ENCODE data around the gene ARMC12.

The ARMC12 gene

DNA sequence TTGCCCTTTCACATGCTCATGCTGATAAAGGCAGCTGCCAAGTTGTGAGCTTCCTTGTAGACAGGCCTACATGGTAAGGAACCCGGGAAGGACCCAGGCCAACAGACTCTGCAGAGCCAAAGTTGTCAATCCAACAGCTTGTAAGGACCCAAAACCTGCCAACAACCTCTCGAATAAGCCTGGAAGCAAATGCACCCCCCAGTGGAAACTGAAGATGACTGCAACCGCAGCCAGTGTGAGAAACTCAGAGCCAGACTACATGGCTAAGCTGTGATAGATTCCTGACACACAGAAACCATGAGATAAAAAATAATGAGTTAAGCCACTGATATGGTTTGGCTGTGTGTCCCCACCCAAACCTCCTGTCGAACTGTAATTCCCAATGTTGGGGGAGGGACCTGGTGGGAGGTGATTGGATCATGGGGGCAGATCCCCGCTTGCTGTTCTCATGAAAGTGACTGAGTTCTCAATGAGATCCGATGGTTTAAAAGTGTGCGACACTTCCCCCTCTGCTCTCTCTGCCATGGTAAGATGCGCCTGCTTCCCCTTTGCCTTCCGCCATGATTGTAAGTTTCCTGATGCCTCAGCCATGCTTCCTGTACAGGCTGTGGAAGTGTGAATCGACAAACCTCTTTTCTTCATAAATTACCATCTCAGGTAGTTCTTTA, 20.8 kb downstream of the ARMC12 start:
- Mint-ChIP-seq H3K4me3 (no peak overlapping the region), H3K27me3 (peaks cover 22% of the 10 kb centered on the region), H3K27ac (no peak overlapping the region), H3K36me3 (ENCODE audit: low read depth) (no peaks in the 10 kb centered on the region), H3K9me3 (no peaks in the 10 kb centered on the region), H3K4me1 (ENCODE audit: low read depth) (peaks cover 7% of the 10 kb centered on the region)
- intact Hi-C loops (cut with micrococcal nuclease): no loop called here

DNA sequence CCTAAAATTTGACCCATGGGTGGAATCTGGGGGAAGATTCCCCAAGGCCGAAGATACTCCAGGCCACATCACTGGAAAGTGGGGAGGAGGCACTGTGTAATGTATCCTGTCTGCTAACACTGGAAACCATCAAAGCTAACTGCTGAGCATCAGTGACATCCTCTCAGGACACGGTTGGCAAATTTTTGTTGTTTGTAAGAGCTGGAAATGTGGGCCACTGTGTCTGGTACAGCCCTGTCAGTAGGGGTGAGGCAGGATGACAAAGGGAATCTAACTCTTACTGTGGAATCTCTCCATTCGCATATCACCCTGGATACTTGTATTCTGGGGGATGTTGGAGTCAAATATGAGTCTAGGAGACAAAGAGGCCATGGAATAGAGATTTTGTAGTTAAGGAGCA, 22.6 kb downstream of the ARMC12 start:
- no peaks in the 10 kb centered on the region for H3K9me3 Mint-ChIP-seq
- H3K27ac Mint-ChIP-seq: no peak overlapping the region
- H3K36me3 Mint-ChIP-seq (ENCODE audit: low read depth): no peaks in the 10 kb centered on the region
- H3K4me3 Mint-ChIP-seq: no peak overlapping the region
- H3K27me3 Mint-ChIP-seq: peaks cover 40% of the 10 kb centered on the region
- peaks cover 15% of the 10 kb centered on the region for H3K4me1 Mint-ChIP-seq (ENCODE audit: low read depth)
- intact Hi-C loops (cut with micrococcal nuclease): no loop called here

DNA sequence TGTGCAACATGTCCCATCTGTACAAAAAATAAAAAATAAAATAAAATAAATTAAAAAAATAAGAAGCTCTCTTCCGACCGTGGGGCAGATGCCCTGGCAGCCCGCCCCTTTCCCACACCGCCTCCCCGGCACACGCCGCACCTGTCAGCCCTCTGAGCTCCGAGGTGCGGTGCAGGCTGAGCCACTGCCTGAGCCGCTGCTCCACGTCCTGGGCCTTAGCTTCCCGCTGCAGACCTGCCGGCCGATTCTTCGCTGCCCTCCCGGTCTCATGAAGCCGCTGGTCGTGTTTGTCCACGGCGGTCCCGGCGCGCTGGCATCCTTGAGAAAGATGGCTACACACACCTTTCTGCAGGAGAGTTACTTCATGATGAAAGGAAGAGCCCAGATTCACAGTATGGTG, 28.9 kb downstream of the ARMC12 start:
- no peaks in the 10 kb centered on the region for H3K9me3 Mint-ChIP-seq
- peaks cover 14% of the 10 kb centered on the region for H3K4me1 Mint-ChIP-seq (ENCODE audit: low read depth)
- H3K36me3 Mint-ChIP-seq (ENCODE audit: low read depth): no peaks in the 10 kb centered on the region
- H3K27me3 Mint-ChIP-seq: peaks cover 49% of the 10 kb centered on the region
- H3K4me3 Mint-ChIP-seq: no peak overlapping the region
- intact Hi-C loops (cut with micrococcal nuclease): no loop called here
- H3K27ac Mint-ChIP-seq: no peak overlapping the region

DNA sequence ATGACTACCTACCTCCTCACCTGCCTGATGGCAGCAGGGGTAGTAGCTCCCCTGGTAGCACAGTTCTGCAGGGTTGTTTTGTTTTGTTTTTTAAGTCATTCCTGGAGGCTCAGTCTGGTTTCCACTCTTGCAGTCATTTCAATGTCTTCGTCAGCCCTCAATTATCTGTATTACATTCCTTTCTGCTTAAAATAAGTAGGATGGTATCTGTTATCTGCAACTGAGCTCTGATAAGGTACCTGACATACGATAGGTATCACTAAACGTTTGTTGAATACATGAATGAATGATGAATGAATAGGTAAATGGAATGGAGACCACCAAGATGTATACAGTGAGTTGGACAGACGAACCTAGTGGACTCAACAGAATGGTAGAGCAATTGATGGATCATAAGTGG, 32.4 kb downstream of the ARMC12 start:
- H3K9me3 Mint-ChIP-seq: no peaks in the 10 kb centered on the region
- no peak overlapping the region for H3K27ac Mint-ChIP-seq
- intact Hi-C loops (cut with micrococcal nuclease): no loop called here
- H3K36me3 Mint-ChIP-seq (ENCODE audit: low read depth): no peaks in the 10 kb centered on the region
- peaks cover 19% of the 10 kb centered on the region for H3K4me1 Mint-ChIP-seq (ENCODE audit: low read depth)
- peaks cover 21% of the 10 kb centered on the region for H3K27me3 Mint-ChIP-seq
- H3K4me3 Mint-ChIP-seq: no peak overlapping the region

DNA sequence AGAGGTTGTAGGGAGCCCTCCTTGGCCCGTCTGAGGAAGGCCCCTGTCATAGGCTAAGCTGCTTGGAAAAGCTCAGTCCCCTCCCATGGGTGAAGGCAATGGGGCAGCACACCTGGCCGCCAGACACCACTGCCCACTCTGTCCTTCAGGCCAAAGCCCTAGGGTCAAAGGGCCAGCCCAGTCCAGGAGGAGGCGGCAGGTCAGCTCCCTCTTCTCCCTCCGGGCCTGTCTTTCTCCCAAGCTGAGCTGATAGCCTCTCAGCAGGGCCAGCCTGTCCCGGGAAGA, 34.5 kb downstream of the ARMC12 start:
- peaks cover 21% of the 10 kb centered on the region for H3K4me1 Mint-ChIP-seq (ENCODE audit: low read depth)
- H3K36me3 Mint-ChIP-seq (ENCODE audit: low read depth): no peaks in the 10 kb centered on the region
- H3K27ac Mint-ChIP-seq: no peak overlapping the region
- intact Hi-C loops (cut with micrococcal nuclease): no loop called here
- H3K4me3 Mint-ChIP-seq: no peak overlapping the region
- H3K27me3 Mint-ChIP-seq: peaks cover 12% of the 10 kb centered on the region
- no peaks in the 10 kb centered on the region for H3K9me3 Mint-ChIP-seq

DNA sequence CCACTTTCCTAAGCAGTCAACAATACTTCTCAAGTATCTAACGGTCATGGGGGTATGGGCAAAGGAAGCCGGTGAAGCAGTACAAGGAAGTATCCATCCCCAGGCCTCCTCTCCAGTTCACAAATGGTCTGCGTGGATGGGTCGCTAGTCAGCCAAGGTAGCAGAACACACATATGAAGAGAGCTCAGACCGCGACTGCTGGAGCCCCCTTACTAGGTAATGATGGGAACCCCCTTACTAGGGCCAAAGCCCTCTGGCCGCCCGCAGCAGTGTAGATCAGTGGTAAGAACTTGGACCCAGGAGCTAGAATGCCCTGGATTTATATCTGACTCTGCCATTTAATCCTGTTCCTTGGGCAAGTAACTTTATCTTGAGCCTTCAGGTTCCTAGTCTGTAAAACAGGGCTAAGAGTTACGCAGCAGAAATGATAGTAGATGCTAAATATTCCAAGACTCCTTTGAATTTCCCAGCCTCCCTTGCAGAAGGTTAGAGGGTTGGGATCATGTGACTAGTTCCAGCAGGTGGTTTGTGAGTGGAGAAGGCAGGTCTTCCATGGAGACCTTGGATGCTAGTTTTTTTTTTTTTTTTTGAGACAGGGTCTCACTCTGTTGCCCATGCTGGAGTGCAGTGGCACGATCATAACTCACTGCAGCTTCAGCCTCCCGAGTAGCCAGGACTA, 37.4 kb downstream of the ARMC12 start:
- Mint-ChIP-seq H3K4me1 (ENCODE audit: low read depth) (peaks cover 27% of the 10 kb centered on the region), H3K27ac (no peak overlapping the region), H3K4me3 (no peak overlapping the region), H3K36me3 (ENCODE audit: low read depth) (no peaks in the 10 kb centered on the region), H3K27me3 (peaks cover 20% of the 10 kb centered on the region), H3K9me3 (no peaks in the 10 kb centered on the region)
- intact Hi-C loops (cut with micrococcal nuclease): no loop called here

DNA sequence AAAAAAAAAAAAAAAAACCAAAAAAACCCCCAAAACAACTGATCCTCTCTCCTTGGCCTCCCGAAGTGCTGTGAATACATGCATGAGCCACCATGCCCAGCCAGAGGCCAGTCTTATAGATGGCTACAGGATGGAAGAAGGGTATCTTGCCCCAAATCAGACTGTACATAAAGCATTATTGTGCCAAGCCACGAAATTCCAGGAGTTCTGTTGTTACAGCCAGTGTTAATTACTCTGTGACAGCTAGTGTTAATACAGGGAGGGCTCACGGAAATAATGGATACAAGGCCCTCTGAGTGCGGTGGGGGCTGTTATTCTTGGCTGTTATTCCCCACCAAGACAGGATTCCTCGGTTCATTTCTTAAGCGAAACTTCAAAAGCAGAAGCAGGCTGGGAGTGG, 38.2 kb downstream of the ARMC12 start:
- intact Hi-C loops (cut with micrococcal nuclease): no loop called here
- Mint-ChIP-seq H3K4me1 (ENCODE audit: low read depth) (peaks cover 27% of the 10 kb centered on the region), H3K27ac (no peak overlapping the region), H3K4me3 (no peak overlapping the region), H3K36me3 (ENCODE audit: low read depth) (no peaks in the 10 kb centered on the region), H3K9me3 (no peaks in the 10 kb centered on the region), H3K27me3 (peaks cover 22% of the 10 kb centered on the region)

DNA sequence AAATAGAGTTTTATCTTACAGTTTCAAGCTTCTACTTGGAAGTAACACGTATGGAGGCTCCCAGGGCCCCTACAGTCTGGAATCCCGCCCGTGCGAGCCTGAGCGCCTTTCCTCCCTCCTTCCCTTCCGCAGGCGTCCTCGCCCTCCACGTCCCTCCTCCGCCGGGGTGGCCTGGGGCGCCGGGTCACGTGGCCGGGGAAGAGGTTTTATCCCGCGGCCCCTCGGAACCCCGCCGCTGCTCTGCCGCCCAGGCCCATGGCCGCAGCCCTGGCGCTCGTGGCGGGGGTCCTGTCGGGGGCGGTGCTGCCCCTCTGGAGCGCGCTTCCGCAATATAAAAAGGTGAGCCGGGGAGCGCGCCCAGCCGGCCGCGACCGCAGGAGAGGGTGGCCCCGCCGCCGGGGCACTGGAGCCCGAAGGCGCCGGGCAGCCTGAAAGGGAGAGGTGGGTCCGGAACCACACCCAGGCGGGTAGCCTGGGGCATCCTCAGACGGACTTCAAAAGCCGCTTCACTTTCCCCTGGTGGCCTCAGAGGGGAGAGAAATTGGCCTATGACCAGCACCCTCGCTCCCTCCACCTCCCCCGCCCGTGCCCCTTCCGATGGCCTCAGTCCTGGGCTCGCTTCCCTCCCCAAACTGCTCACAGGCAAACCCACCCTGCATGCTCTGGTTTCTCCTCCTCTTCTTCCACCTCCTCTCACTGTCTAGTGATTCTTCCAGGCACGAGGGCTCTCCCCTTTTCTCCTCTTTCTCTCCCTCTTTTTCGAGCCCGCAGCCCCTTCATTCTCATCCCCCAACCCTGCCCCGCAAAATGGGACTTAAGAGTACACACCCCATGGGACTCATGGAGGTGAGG, 39.8 kb downstream of the ARMC12 start, which contains the start of gene CLPSL2:
TSS of gene CLPSL2 (plus strand) at position 235 of the 852 bp plus-strand sequence. CDS start at position 256, 21 bp downstream.
- Mint-ChIP-seq H3K27ac (no peak within 1 kb of the TSS), H3K27me3 (peaks cover 24% of the 10 kb centered on the region)
- intact Hi-C loops (cut with micrococcal nuclease): no loop called here

DNA sequence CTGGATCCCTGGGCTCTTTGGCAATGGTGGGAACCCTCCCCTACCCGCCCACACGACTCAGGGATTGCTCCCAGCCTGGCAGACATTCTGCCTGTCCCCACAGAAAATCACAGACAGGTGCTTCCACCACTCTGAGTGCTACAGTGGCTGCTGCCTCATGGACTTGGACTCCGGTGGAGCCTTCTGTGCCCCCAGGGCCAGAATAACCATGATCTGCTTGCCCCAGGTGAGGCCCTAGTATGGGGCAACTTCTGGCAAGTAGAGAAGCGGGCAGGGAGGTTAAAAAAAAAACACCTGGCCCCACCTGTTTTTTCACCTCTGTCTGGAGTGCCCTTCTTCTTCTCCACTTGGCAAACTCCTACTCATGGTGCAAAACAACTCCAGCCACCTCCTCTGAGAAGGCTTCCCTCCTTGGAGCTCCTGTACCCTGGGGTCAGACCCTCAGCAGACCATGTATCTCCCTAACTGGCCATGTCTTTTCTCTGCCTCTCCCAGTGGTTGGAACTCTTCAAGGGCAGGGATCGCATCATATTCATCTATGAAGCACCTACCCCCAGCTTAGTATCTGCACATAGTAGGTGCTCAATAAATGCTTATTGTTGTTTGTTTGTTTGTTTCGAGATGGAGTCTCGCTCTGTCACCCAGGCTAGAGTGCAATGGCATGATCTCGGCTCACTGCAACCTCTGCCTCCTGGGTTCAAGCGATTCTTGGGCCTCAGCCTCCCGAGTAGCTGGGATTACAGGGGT, 40.7 kb downstream of the ARMC12 start:
- H3K9me3 Mint-ChIP-seq: no peaks in the 10 kb centered on the region
- peaks cover 12% of the 10 kb centered on the region for H3K4me1 Mint-ChIP-seq (ENCODE audit: low read depth)
- intact Hi-C loops (cut with micrococcal nuclease): no loop called here

More for the DNA sequence above, 39.8 kb downstream of the ARMC12 start, which contains the start of gene CLPSL2:
- Mint-ChIP-seq H3K9me3 (no peaks in the 10 kb centered on the region), H3K4me1 (ENCODE audit: low read depth) (peaks cover 16% of the 10 kb centered on the region), H3K4me3 (peak within 1 kb of the TSS; percentile 57), H3K36me3 (ENCODE audit: low read depth) (no peaks in the 10 kb centered on the region)

DNA sequence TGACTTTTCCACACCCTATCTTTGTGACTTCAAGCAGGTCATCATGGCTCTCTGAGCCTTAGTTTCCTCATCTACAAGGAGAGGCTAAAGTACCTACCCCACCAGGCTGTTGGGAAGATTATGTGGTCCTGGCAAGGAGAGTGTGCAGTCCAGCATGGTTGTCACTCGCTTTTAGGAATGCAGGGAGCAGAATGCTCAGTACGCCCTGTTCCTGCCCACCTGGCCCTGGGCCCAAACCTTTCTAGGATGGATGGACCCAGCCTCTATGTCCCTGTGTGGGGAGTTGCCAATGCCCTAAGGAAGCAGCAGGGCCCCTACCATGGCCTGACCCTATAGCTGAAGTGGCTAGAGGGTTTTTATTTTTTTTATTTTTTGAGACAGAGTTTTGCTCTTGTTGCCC, 41.6 kb downstream of the ARMC12 start:
- intact Hi-C loops (cut with micrococcal nuclease): no loop called here
- Mint-ChIP-seq H3K27ac (no peak overlapping the region), H3K27me3 (peaks cover 28% of the 10 kb centered on the region), H3K4me1 (ENCODE audit: low read depth) (peaks cover 12% of the 10 kb centered on the region), H3K4me3 (no peak overlapping the region), H3K9me3 (no peaks in the 10 kb centered on the region), H3K36me3 (ENCODE audit: low read depth) (no peaks in the 10 kb centered on the region)

More for the DNA sequence above, 40.7 kb downstream of the ARMC12 start:
- no peak overlapping the region for H3K4me3 Mint-ChIP-seq
- H3K27ac Mint-ChIP-seq: no peak overlapping the region
- no peaks in the 10 kb centered on the region for H3K36me3 Mint-ChIP-seq (ENCODE audit: low read depth)
- H3K27me3 Mint-ChIP-seq: peaks cover 28% of the 10 kb centered on the region

DNA sequence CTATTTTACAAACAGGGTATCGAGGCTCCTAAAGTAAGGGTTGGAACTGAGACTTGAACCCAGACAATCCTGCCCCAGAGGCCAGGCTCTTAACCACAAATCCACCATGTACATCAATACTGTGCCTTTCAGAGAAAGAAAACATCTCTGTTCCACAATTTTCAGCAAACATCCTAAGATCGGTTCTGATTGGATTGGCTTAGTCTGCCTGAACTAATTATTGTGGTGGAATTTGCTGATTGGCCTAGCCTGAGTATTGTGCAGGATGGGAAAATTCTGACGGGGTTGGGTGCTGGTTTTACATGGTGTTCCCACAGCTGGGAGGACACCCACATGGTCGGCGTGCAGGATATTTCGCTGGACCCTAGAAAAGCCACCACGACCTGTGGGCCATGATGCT, 43.9 kb downstream of the ARMC12 start, which contains the start of gene CLPSL1:
TSS of gene CLPSL1 (plus strand) at position 301 of the 400 bp plus-strand sequence. CDS start at position 393, 92 bp downstream.
- Mint-ChIP-seq H3K4me1 (ENCODE audit: low read depth) (peaks cover 9% of the 10 kb centered on the region), H3K4me3 (no peak within 1 kb of the TSS), H3K27ac (no peak within 1 kb of the TSS), H3K27me3 (peaks cover 36% of the 10 kb centered on the region), H3K9me3 (no peaks in the 10 kb centered on the region), H3K36me3 (ENCODE audit: low read depth) (no peaks in the 10 kb centered on the region)
- intact Hi-C loops (cut with micrococcal nuclease): no loop called here

DNA sequence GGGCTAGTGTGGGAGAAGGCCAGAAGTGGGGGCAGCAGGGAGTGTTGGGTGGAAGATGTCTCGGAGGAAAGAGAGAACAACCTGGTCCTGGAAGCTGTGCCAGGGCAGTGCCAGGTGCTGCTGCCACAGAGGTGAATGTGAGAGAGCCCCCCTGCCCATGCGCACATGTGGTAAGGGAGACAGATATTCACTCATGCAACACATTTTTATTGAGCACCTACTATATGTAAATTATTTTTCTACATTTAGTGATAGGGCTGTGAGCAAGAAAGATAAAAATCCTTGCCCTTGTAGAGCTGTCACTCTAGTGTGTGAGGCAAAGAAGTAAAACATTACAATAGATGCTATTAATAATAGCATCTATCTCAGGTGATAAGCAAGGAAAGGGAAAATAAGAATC, 44.5 kb downstream of the ARMC12 start:
- H3K9me3 Mint-ChIP-seq: no peaks in the 10 kb centered on the region
- no peak overlapping the region for H3K27ac Mint-ChIP-seq
- H3K4me1 Mint-ChIP-seq (ENCODE audit: low read depth): peaks cover 6% of the 10 kb centered on the region
- H3K4me3 Mint-ChIP-seq: no peak overlapping the region
- H3K36me3 Mint-ChIP-seq (ENCODE audit: low read depth): no peaks in the 10 kb centered on the region
- H3K27me3 Mint-ChIP-seq: peaks cover 37% of the 10 kb centered on the region
- intact Hi-C loops (cut with micrococcal nuclease): no loop called here

DNA sequence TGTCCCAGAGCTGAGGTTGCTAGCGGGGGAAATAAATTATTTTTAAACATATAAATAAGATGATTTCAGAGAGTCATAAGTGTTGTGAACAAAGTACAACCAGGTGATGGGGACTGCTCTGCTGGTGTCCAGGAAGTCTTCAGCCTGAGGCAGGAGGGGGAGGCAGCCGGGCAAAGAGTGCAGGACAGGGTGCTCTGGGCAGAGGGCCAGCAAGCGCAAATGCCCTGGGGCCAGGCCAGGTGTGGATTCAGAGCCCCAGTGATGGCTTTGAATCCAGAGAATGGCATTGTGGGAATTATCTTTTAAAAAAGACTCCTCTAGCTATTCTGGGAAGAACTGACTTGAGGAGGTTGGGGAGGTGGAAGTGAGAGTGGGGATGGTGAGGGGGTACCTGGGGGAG, 45.6 kb downstream of the ARMC12 start:
- no peaks in the 10 kb centered on the region for H3K9me3 Mint-ChIP-seq
- intact Hi-C loops (cut with micrococcal nuclease): no loop called here
- H3K4me1 Mint-ChIP-seq (ENCODE audit: low read depth): peaks cover 5% of the 10 kb centered on the region
- H3K36me3 Mint-ChIP-seq (ENCODE audit: low read depth): no peaks in the 10 kb centered on the region
- no peak overlapping the region for H3K4me3 Mint-ChIP-seq
- H3K27me3 Mint-ChIP-seq: peaks cover 40% of the 10 kb centered on the region
- no peak overlapping the region for H3K27ac Mint-ChIP-seq
